Activated B cell treated with CpG ODN at 0.5 μM for 24 hours (primary cell): Measurements from ENCODE around the gene HSPB7. TPM values are rescaled to one million over a fixed set of nuclear protein-coding genes. Genes with fewer than 3 reads are reported as not detected.
A peak's percentile ranks its signal among the peaks of the same experiment; 100 is the strongest.

Source experiments
- ATAC-seq: fragments of 200-7000 bp; cut with Tn5 transposase; one replicate; pipeline ENCODE4 v1.10.0; 2021; ENCODE audit warnings: low read depth, mild to moderate bottlenecking, moderate library complexity
- CTCF ChIA-PET: fragments of 350-600 bp; sonication (Branson Sonifier 250); formaldehyde crosslinking; loops from one replicate; lab custom pipeline; 2021; ENCODE audit warnings: antibody characterized with exemption; lab: Charles Lee
- POLR2A ChIA-PET: fragments of 350-600 bp; sonication (Branson Sonifier 250); formaldehyde crosslinking; loops from one replicate; lab custom pipeline; 2021; ENCODE audit warnings: antibody characterized with exemption; lab: Charles Lee
- DNase-seq: peaks from one replicate; pipeline ENCODE4 v3.0.0; 2022
- H3K27ac Mint-ChIP-seq: one replicate; pipeline ENCODE4 v1.8.0; 2020; ENCODE audit warnings: mixed read lengths
- H3K27me3 Mint-ChIP-seq: one replicate; pipeline ENCODE4 v1.8.0; 2021; ENCODE audit warnings: mixed read lengths
- H3K36me3 Mint-ChIP-seq: one replicate; pipeline ENCODE4 v1.8.0; 2021; ENCODE audit warnings: low read depth, mixed read lengths
- H3K4me1 Mint-ChIP-seq: one replicate; pipeline ENCODE4 v1.8.0; 2021; ENCODE audit warnings: mixed read lengths
- H3K4me3 Mint-ChIP-seq: one replicate; pipeline ENCODE4 v1.8.0; 2020; ENCODE audit warnings: mild to moderate bottlenecking, mixed read lengths
- H3K9me3 Mint-ChIP-seq: one replicate; pipeline ENCODE4 v1.8.0; 2020; ENCODE audit warnings: mixed read lengths
- CTCF ChIP-seq: fragments of 200-600 bp; IDR thresholded peaks from one replicate; pipeline ENCODE4 v1.8.0; 2022; ENCODE audit warnings: antibody characterized with exemption, mild to moderate bottlenecking
- intact Hi-C: fragments of 100-400 bp; cut with micrococcal nuclease; formaldehyde crosslinking; loops from one replicate; pipeline ENCODE4 v1.15.1; 2024
- total RNA-seq: library from RNA; stranded (reverse); gene quantifications from 2 replicates; pipeline ENCODE4 v1.2.3, GENCODE V29; 2022

Gene HSPB7
- total RNA-seq, 1 donor from 2014 or later, result not detected

- H3K4me1 Mint-ChIP-seq, result peaks cover 27% of the 10 kb centered on the region
- intact Hi-C loops, result no loop called here
- ATAC-seq (no peak), DNase-seq (no peak)
- CTCF ChIA-PET, result no interaction called here
- no peak overlapping the region for H3K4me3 Mint-ChIP-seq
- no peaks in the 10 kb centered on the region for H3K36me3 Mint-ChIP-seq
- H3K27ac Mint-ChIP-seq, result no peak overlapping the region
- POLR2A ChIA-PET, result no interaction called here
- no peaks in the 10 kb centered on the region for H3K27me3 Mint-ChIP-seq
- no peaks in the 10 kb centered on the region for H3K9me3 Mint-ChIP-seq
- TF ChIP-seq CTCF, result no peak
Measured at GRCh38 chr1:16015960-16016901, 1.6 kb downstream of the HSPB7 start.

- no peak for TF ChIP-seq CTCF
- Mint-ChIP-seq H3K27ac (no peak overlapping the region), H3K4me1 (peaks cover 27% of the 10 kb centered on the region), H3K9me3 (no peaks in the 10 kb centered on the region), H3K4me3 (no peak overlapping the region), H3K36me3 (no peaks in the 10 kb centered on the region), H3K27me3 (no peaks in the 10 kb centered on the region)
- POLR2A ChIA-PET, result no interaction called here
- CTCF ChIA-PET, result no interaction called here
- DNase-seq (no peak), ATAC-seq (no peak)
- intact Hi-C loops, result no loop called here
Measured at GRCh38 chr1:16015491-16015890, 2.4 kb downstream of the HSPB7 start.

GRCh38 chr1:16014509-16015482, 3.0 kb downstream of the HSPB7 start:
- CTCF ChIA-PET, result no interaction called here
- no peaks in the 10 kb centered on the region for H3K27me3 Mint-ChIP-seq
- H3K36me3 Mint-ChIP-seq, result no peaks in the 10 kb centered on the region
- peak overlapping the region; percentile 78 for H3K27ac Mint-ChIP-seq
- POLR2A ChIA-PET, result interaction anchor here (0.5 to 1.2 kb wide), 3 partner anchors 40 to 223 kb away, joined by 5 to 8 read pairs (median 6); no protein-coding TSS in a partner anchor
- no peak for TF ChIP-seq CTCF
- DNase-seq (no peak), ATAC-seq (peak; percentile 66)
- H3K9me3 Mint-ChIP-seq, result no peaks in the 10 kb centered on the region
- peaks cover 27% of the 10 kb centered on the region for H3K4me1 Mint-ChIP-seq
- intact Hi-C loops, result no loop called here
- H3K4me3 Mint-ChIP-seq, result peak overlapping the region; percentile 69

- POLR2A ChIA-PET, result interaction anchor here (0.5 to 1.2 kb wide), 4 partner anchors 37 to 223 kb away, joined by 3 to 6 read pairs (median 4); no protein-coding TSS in a partner anchor
- CTCF ChIA-PET, result no interaction called here
- Mint-ChIP-seq H3K4me1 (peaks cover 27% of the 10 kb centered on the region), H3K4me3 (no peak overlapping the region), H3K36me3 (no peaks in the 10 kb centered on the region), H3K27me3 (no peaks in the 10 kb centered on the region), H3K9me3 (no peaks in the 10 kb centered on the region), H3K27ac (no peak overlapping the region)
- intact Hi-C loops, result no loop called here
- DNase-seq (no peak), ATAC-seq (no peak)
- TF ChIP-seq CTCF, result no peak
Measured at GRCh38 chr1:16013908-16014258, 4.0 kb downstream of the HSPB7 start.
